Stimulated activated naive CD4-positive, alpha-beta T cell (primary cell): Measurements from ENCODE around the gene GSG1.

Experiments used
- DNase-seq, 6 experiments: peaks; one replicate each; lab custom pipeline; 2025; lab: John Stamatoyannopoulos, UW

The GSG1 gene

GRCh38 chr12:13103391-13104033, at the start of gene GSG1:
GSG1 (minus strand) TSS chr12:13103667; CDS start chr12:13103512, 155 bp downstream.
- no peak for DNase-seq

GRCh38 chr12:13153180-13153579, 49.7 kb upstream of the GSG1 start:
- DNase-seq = no peak

GRCh38 chr12:13152756-13153155, 49.3 kb upstream of the GSG1 start:
- DNase-seq = no peak

- no peak for DNase-seq
These were observed 48.8 kb upstream of the GSG1 start for GRCh38 chr12:13152281-13152680.

- no peak for DNase-seq
These were observed 45.9 kb upstream of the GSG1 start for GRCh38 chr12:13149411-13149810.

GRCh38 chr12:13148485-13148847, 45.0 kb upstream of the GSG1 start:
- DNase-seq = no peak

- no peak for DNase-seq
These were observed 44.4 kb upstream of the GSG1 start for GRCh38 chr12:13147688-13148484.

- no peak for DNase-seq
These were observed 43.0 kb upstream of the GSG1 start for GRCh38 chr12:13146336-13146938.

GRCh38 chr12:13144266-13144828, 40.9 kb upstream of the GSG1 start:
- peak in 2 of 6 experiments; percentile 12 to 23 for DNase-seq

GRCh38 chr12:13142747-13143146, 39.3 kb upstream of the GSG1 start:
- DNase-seq = no peak

- no peak for DNase-seq
These were observed 38.2 kb upstream of the GSG1 start for GRCh38 chr12:13141686-13142085.

- no peak for DNase-seq
These were observed 32.1 kb upstream of the GSG1 start for GRCh38 chr12:13135371-13136178.

- no peak for DNase-seq
These were observed 30.4 kb upstream of the GSG1 start for GRCh38 chr12:13133886-13134285.

- DNase-seq = no peak
These were observed 27.5 kb upstream of the GSG1 start for GRCh38 chr12:13130981-13131380.

GRCh38 chr12:13128291-13128965, 25.0 kb upstream of the GSG1 start:
- DNase-seq = no peak

- DNase-seq = no peak
These were observed 24.0 kb upstream of the GSG1 start for GRCh38 chr12:13127444-13127843.

- no peak for DNase-seq
These were observed 23.0 kb upstream of the GSG1 start for GRCh38 chr12:13126494-13126893.

- no peak for DNase-seq
These were observed 22.5 kb upstream of the GSG1 start for GRCh38 chr12:13125996-13126395.

- no peak for DNase-seq
These were observed 21.4 kb upstream of the GSG1 start for GRCh38 chr12:13124656-13125505.

GRCh38 chr12:13121568-13121967, 18.1 kb upstream of the GSG1 start:
- DNase-seq = no peak
